Fibroblast of the aortic adventitia (primary cell): ENCODE data around the gene IL4I1. TPM values are rescaled to one million over a fixed set of nuclear protein-coding genes. Genes with fewer than 3 reads are reported as not detected.

ENCODE experiments used
- DNase-seq: peaks from one replicate; pipeline ENCODE4 v3.0.0-alpha.2; 2010; ENCODE audit warnings: low read depth
- H3K4me3 ChIP-seq: 2 replicates; pipeline ENCODE4 v1.5.1; 2011; ENCODE audit warnings: low read depth, mild to moderate bottlenecking, control low read depth, low read length, moderate library complexity
- CTCF ChIP-seq: IDR thresholded peaks from 2 replicates; pipeline ENCODE4 v1.5.1; 2011; ENCODE audit warnings: mild to moderate bottlenecking, low read length, control low read depth, inconsistent platforms; ENCODE audit not compliant: insufficient read depth
- total RNA-seq: library from RNA; depleted of rRNA; stranded (reverse); fragments of >200 nt; gene quantifications from 2 replicates; pipeline ENCODE4 v1.2.3, GENCODE V29; 2012; ENCODE audit warnings: low replicate concordance

The IL4I1 gene
- total RNA-seq, 1 donor: not detected

DNA sequence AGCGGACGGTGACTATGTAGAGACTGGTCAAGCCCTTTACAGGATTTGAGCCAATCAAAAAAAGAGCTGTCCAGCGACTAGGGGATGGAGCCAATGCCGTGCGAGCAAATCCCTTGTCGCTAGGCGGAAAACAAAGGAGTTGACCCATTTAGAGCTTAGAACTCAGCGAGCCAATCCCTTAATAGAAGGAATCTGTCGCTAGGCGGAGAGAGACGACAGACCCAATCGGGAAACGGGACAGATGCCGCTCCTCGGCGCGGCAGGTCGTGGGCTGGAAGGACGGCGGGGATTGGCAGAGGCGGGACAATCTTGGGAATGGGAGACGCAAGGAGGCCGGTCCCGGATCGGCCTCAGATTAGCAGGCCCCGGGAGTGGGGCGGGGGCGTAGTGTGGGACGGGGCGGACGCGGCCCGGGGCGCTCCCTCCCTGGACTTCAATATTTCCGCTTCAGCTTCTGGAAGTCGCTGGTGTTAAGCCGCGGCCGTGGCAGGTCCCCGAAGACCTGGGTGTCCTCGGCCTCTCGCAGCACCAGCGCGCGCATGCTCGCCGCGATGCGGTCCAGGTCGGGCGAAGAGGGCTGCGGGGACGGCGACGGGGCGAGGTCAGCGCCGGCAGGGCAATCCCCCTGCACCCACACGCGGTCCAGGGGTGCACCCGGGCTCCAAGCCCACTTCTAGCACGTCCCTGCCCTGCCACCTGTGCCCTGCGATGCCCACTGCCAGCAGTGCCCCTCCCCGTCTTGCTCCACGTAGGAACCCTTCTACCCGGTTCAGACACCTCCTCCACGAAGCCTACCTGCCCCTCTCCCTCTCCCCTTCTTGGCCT is 27.0 kb downstream of the IL4I1 start:
- peak; percentile 2 for TF ChIP-seq CTCF
- peak overlapping the region; percentile 66 for H3K4me3 ChIP-seq
- DNase-seq: peak; percentile 100

DNA sequence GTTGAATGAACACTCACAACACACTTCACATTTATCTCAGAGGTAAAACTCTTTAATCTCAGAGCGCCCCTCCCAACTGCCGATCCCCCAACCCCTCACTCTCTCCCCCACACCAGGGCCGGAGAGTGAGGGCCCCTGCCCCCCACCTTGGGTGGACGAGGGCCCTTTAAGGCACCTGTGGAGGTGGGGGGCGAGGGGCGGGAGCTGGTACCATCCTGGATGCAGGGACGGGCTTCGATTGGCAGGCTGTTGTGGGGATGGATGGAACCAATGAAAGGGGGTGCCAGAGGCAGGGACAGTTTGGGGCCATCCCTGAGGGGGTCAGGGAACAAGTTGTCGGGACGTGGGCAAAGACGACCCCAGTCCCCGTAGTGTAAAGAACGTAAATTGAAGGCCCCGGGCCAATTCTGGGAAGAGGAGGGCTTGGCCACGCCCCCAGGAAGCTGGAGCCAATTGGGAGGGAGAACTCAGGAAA is 27.6 kb downstream of the IL4I1 start:
- H3K4me3 ChIP-seq: peak overlapping the region; percentile 58
- TF ChIP-seq CTCF: no peak

GRCh38 chr19:49866933-49867782 is 29.5 kb downstream of the IL4I1 start, which contains the start of gene PNKP:
PNKP (minus strand) TSS chr19:49867576; CDS start chr19:49867204, 372 bp downstream.
- peak; percentile 90 for DNase-seq
- peak within 1 kb of the TSS; percentile 93 for H3K4me3 ChIP-seq
- TF ChIP-seq CTCF: no peak

More for the DNA sequence above, 27.6 kb downstream of the IL4I1 start:
- DNase-seq: no peak

DNA sequence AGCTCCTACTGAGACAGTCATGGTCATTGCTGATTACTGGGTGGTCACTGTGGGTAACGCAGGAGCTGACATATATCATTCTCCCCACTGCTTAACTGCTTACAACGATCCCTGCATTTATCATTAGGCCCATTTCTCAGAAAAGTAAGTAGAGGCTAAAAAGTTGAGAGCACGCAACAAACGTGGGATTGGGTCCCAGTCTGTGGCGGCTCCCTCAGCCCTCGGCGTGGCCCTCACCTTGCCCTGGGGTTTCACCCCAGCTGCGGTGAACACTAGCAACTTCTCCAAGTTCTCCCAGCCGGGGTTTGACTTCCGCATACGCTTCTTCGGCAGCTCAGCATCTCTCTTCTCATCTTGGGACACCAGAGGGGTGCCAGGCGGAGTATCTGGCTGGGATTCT is 31.8 kb downstream of the IL4I1 start:
- DNase-seq: no peak
- TF ChIP-seq CTCF: no peak
- peak overlapping the region; percentile 25 for H3K4me3 ChIP-seq

- DNase-seq: no peak
- H3K4me3 ChIP-seq: no peak overlapping the region
- no peak for TF ChIP-seq CTCF
Observed at GRCh38 chr19:49863935-49864320, 32.8 kb downstream of the IL4I1 start.

DNA sequence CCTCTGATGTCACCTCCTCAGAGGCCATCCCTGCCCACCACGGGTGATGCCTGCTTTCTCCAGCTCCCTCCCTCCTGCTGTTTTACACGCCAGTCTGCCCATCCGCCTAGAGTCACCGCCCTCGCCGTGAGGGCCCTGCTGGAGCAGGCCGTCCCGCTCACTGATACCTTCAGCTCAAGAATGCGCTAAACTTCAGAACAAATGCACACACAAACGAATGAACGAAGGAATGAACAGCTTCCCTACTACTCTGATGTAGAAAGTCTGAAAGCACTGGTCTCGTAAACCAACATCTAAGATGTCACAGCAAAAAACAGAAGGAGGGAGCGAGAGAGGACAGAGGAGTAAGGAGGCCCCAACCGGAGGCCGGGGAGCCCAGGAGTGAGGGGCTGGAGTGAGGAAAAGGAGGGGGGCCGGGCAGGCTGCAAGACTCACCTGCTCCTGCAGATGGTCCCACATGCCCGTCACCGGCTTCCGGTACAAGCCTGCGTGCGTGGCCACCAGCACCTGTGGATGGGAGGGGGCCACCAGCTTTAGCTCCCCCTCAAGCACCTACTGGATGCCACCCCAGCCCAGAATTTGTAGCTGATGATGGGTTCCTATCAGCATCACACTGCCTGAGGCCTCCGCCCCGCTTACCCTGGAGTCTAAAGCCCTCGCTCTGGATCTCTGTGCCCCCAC is 33.3 kb downstream of the IL4I1 start:
- no peak for TF ChIP-seq CTCF
- DNase-seq: no peak

More for the DNA sequence above, 33.3 kb downstream of the IL4I1 start:
- H3K4me3 ChIP-seq: no peak overlapping the region
